ENCODE results near the gene ANKRD13D. TPM values are rescaled to one million over a fixed set of nuclear protein-coding genes. Genes with fewer than 3 reads are reported as not detected.

The ANKRD13D gene
- polyA plus RNA-seq, 1 experiment: 14.4 TPM

DNA sequence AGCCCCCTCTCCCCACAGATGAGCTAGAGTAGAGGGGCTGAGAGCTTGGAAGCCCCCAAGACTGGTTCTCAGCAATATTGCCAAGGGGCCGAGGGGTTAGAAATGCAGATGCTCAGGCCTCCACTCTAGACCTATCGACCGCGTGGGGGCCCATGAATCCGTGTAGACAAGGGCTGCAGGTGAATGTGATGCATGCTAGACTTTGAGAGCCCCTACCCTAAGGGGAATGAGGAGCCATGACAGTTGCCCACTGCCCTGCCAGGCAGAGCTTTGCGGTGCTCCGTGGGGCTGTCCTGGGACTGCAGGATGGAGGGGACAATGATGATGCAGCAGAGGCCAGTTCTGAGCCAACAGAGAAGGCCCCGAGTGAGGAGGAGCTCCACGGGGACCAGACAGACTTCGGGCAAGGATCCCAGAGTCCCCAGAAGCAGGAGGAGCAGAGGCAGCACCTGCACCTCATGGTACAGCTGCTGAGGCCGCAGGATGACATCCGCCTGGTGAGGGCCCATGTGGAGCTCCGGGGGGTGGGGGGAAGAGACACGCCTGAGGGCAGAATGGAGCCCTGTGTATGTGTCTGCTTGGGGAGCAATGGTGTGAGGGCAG is 15.5 kb downstream of the ANKRD13D start:
- CTCF ChIA-PET: interaction anchor here (2.3 kb wide), 1 partner anchor 13 kb away, joined by 9 read pairs; no protein-coding TSS in a partner anchor
- Histone ChIP-seq H3K27me3 (ENCODE audit: control insufficient read depth, insufficient read depth, low read length) (no peaks in the 10 kb centered on the region), H3K9me3 (ENCODE audit: control insufficient read depth, insufficient read depth, low read length) (no peaks in the 10 kb centered on the region; the same call in 1 of the 2 replicates), H3K27ac (ENCODE audit: low read depth, low read length) (no peak overlapping the region), H3K4me3 (ENCODE audit: low read depth, low read length) (peak overlapping the region; percentile 79)
- POLR2A ChIA-PET: interaction anchor here (0.8 kb wide), 1 partner anchor 13 kb away, joined by 4 read pairs; no protein-coding TSS in a partner anchor
- no peak for DNase-seq (ENCODE audit: low read depth, low spot score)
- TF ChIP-seq CTCF (IDR thresholded peaks at IDR 0.05; ENCODE audit: low read depth, low read length): no peak

DNA sequence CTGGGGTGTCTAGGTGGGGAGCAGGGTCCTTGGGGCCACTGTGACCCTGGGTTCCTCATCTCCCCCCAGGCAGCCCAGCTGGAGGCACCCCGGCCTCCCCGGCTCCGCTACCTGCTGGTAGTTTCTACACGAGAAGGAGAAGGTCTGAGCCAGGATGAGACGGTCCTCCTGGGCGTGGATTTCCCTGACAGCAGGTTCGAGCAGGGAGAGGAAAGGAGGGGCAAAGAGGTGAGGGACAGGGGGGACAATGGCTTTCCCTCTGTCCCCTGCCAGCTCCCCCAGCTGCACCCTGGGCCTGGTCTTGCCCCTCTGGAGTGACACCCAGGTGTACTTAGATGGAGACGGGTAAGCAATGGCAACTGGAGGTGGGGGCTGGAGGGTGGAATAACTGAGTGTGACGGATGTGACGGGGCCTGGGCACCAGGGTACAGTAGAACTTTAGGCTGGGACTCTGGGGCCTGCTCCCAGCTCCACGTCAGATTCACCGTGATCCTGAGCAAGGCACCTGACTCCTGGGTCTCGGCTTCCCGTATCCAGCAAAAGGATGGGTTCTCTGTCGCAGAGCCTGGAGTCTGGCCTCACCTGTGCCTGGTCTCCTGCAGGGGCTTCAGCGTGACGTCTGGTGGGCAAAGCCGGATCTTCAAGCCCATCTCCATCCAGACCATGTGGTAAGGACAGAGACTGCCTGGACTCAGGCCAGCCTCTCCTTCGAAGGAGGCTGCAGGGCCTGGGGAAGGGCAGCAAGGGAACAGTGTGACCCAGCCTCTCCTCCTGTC is 17.9 kb downstream of the ANKRD13D start:
- DNase-seq (ENCODE audit: low read depth, low spot score): no peak
- POLR2A ChIA-PET: no interaction called here
- no peak for TF ChIP-seq CTCF (IDR thresholded peaks at IDR 0.05; ENCODE audit: low read depth, low read length)
- Histone ChIP-seq H3K27ac (ENCODE audit: low read depth, low read length) (no peak overlapping the region), H3K9me3 (ENCODE audit: control insufficient read depth, insufficient read depth, low read length) (no peaks in the 10 kb centered on the region; the same call in 1 of the 2 replicates), H3K27me3 (ENCODE audit: control insufficient read depth, insufficient read depth, low read length) (no peaks in the 10 kb centered on the region), H3K4me3 (ENCODE audit: low read depth, low read length) (no peak overlapping the region)
- CTCF ChIA-PET: no interaction called here

DNA sequence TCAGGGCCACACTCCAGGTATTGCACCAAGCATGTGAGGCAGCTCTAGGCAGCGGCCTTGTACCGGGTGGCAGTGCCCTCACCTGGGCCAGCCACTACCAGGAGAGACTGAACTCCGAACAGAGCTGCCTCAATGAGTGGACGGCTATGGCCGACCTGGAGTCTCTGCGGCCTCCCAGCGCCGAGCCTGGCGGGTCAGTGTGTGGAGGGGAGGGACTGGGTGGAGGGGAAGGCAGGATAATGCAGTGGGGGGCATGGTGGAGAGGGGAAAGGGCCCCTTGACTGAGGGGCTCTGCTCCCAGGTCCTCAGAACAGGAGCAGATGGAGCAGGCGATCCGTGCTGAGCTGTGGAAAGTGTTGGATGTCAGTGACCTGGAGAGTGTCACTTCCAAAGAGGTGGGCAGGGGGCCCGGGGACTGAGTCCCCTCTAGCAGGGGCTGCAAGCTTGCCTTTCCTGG is 18.5 kb downstream of the ANKRD13D start:
- ChIA-PET POLR2A (no interaction called here), CTCF (no interaction called here)
- no peaks in the 10 kb centered on the region; the same call in 1 of the 2 replicates for H3K9me3 ChIP-seq (ENCODE audit: control insufficient read depth, insufficient read depth, low read length)
- TF ChIP-seq CTCF (IDR thresholded peaks at IDR 0.05; ENCODE audit: low read depth, low read length): no peak
- no peak for DNase-seq (ENCODE audit: low read depth, low spot score)
- no peak overlapping the region for H3K4me3 ChIP-seq (ENCODE audit: low read depth, low read length)
- H3K27me3 ChIP-seq (ENCODE audit: control insufficient read depth, insufficient read depth, low read length): no peaks in the 10 kb centered on the region
- no peak overlapping the region for H3K27ac ChIP-seq (ENCODE audit: low read depth, low read length)

DNA sequence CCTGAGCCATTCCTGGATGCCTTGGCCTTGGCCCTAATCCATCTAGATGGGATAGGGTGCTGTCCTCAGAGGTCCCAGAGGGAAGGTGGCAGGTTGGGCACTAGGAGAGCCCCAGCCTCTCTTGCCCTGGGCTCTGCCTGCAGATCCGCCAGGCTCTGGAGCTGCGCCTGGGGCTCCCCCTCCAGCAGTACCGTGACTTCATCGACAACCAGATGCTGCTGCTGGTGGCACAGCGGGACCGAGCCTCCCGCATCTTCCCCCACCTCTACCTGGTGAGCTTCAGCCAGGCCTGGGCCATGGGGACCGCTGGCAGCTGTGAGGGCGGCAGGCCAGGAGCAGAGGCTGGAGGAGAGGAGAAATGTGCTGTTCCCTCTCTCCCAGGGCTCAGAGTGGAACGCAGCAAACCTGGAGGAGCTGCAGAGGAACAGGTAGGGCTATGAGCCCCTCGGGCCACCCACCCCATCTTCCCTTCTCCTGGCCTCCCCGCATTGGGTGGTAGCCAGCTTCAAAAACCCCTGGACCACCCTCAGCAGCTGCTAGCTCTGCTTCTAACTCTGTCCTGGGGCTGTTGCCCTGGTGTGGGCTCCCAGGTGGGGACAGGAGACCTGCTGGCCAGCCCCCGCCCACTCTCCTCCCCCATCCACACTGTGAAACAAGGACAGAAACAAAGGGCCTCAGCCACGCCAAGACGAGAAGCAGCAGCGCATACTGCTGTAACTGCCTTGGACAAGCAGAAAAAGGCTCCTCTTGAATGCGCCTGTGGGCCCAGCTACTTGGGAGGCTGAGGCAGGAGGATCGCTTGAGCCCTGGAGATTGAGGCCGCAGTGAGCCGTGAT is 19.1 kb downstream of the ANKRD13D start:
- Histone ChIP-seq H3K9me3 (ENCODE audit: control insufficient read depth, insufficient read depth, low read length) (no peaks in the 10 kb centered on the region; the same call in 1 of the 2 replicates), H3K27ac (ENCODE audit: low read depth, low read length) (no peak overlapping the region), H3K27me3 (ENCODE audit: control insufficient read depth, insufficient read depth, low read length) (no peaks in the 10 kb centered on the region), H3K4me3 (ENCODE audit: low read depth, low read length) (no peak overlapping the region)
- no peak for TF ChIP-seq CTCF (IDR thresholded peaks at IDR 0.05; ENCODE audit: low read depth, low read length)
- no peak for DNase-seq (ENCODE audit: low read depth, low spot score)
- POLR2A ChIA-PET: interaction anchor here (0.6 kb wide), 1 partner anchor 41 kb away, joined by 4 read pairs; no protein-coding TSS in a partner anchor
- CTCF ChIA-PET: interaction anchor here (0.6 to 1.5 kb wide), 4 partner anchors 9 to 46 kb away, joined by 3 to 6 read pairs (median 4); partner anchors contain the start of gene ANKRD13D

All from AG04450 (cell line).